ENCODE data around the gene SLC19A1.

Gene SLC19A1

DNA sequence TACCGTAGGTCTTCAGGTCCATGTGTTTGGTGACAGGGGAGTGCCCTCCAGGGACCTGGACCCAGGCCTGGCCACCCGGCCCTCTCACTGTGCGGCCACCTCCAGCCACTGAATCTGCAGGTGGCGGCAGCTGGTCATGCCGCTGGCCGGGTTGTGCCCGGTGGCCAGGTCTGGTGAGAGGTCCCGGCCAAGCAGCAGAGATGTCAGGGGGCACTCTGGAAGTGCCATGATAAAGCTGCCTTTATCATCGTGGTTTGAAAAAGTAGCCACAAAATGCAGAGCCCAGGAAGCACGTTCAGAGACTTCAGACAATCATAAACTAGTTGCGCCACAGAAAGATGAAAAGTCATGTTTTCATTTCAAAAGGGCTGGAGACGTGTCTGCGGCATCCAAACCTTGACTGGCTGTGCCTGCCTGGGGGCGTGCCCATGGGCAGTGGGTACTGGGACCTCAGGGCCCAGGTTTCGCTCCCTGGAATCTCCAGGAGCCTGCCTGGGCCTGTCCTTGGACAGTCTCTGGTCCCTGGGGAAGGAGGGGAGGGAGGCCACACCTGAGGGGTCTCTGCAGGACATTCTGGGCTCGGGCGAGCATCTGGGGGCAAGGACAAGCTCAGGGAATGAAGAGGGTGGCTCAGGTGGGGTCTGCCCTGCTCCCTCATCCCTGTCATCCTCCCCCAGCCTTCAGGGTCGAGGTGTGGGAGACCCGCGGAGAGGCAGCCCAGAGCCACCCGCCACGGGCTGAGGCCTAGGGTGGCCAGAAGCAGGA, 92.4 kb downstream of the SLC19A1 start:
- no peak for DNase-seq

DNA sequence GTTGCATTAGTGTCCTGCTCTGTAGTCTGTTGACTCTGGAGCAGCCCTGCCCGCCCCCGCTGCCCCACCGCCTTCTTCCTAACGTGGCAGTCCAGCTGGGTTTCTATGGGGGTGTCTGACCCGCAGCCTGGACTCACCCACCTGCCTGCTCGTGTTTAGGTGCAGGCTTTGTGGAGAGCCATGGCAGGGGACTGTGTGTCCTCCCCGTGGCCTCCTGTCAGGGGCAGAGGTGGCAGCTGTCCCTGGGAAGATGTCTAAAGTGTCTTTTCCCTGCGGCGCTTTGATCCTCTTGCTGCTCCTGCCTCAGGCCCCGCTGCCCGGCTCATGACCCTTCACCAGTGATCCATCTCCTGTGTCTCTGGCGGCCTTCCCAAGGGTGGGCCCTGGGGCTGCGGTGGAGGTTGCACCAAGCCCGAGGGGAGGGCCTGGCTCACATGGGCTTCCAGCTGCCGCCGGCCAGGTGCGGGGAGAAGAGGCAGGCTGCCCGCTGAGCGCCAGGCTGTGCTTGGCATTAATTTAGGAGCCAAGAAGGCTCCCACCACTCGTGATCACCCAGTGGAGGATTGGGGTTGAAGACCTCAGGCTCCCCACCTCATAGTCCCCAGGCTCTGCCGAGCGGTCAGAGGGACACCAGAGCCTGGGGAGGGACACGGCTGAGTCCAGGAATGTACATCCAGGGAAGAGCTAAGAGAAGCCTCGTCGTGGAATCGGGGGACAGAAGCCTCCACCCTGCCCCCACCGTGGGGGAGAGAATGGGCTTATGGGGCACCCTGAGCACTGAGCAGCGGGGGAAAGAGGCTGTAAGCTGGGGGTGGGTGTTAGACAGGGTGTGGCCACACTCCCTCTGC, 93.2 kb downstream of the SLC19A1 start:
- no peak for DNase-seq

DNA sequence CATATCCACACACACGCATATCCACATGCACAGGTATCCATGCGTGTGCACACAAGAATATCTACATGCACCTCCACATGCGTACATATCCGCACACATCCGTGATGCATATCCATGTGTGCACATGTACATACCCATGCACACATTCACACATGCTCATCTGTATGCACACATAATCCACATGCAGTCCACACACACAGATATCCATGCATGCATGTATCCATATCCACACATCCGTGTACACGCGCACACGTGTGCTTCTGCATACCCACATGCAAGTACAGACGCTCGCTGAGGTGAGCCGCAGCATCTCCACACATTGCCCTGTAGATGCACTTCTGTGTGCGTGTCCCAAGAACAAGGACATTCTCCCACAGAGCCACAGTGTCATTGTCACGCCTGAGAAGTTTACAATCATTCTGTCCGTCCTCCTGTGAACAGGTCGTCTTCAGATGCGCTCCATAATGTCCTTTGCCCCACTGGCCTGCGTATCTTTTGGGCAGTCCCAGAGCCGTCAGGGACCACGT, 93.9 kb downstream of the SLC19A1 start:
- no peak for DNase-seq
